Karpas-422 (cell line): ENCODE data around the gene S100A7. TPM values are rescaled to one million over a fixed set of nuclear protein-coding genes. Genes with fewer than 3 reads are reported as not detected.
"Not testable (repeated sequence)": the region's sequence is repeated elsewhere in the genome, so short reads cannot be mapped to it uniquely, and the experiment has no call there.

Source experiments
- DNase-seq: peaks from one replicate; pipeline ENCODE4 v3.0.0-alpha.2; 2015
- H2AFZ ChIP-seq: fragments of 200-600 bp; sonication (generic); 2 replicates; pipeline ENCODE4 v1.6.1; 2014; ENCODE audit warnings: antibody characterized with exemption, low read length, mixed read lengths
- H3K27ac ChIP-seq: fragments of 200-600 bp; sonication (generic); 2 replicates; pipeline ENCODE4 v1.5.1; 2014; ENCODE audit warnings: mild to moderate bottlenecking, low read length, moderate library complexity
- H3K27me3 ChIP-seq: fragments of 200-600 bp; sonication (generic); 2 replicates; pipeline ENCODE4 v1.6.1; 2014; ENCODE audit warnings: low read length, mixed read lengths
- H3K36me3 ChIP-seq: fragments of 200-600 bp; sonication (generic); 2 replicates; pipeline ENCODE4 v1.6.1; 2014; ENCODE audit warnings: low read length, mixed read lengths; ENCODE audit not compliant: insufficient read depth
- H3K4me1 ChIP-seq: fragments of 200-600 bp; sonication (generic); 2 replicates; pipeline ENCODE4 v1.6.1; 2014; ENCODE audit warnings: mild to moderate bottlenecking, low read length, mixed read lengths
- H3K4me2 ChIP-seq: fragments of 200-600 bp; sonication (generic); 2 replicates; pipeline ENCODE4 v1.6.1; 2014; ENCODE audit warnings: low read length, low read depth, mild to moderate bottlenecking; ENCODE audit not compliant: poor library complexity, severe bottlenecking
- H3K4me3 ChIP-seq: fragments of 200-600 bp; sonication (generic); 2 replicates; pipeline ENCODE4 v1.5.1; 2014; ENCODE audit warnings: mild to moderate bottlenecking, antibody characterized with exemption, low read length, mixed read lengths
- H3K79me2 ChIP-seq: fragments of 200-600 bp; sonication (generic); 2 replicates; pipeline ENCODE4 v1.6.1; 2014; ENCODE audit warnings: mild to moderate bottlenecking, low read length, mixed read lengths
- H3K9ac ChIP-seq: fragments of 200-600 bp; sonication (generic); 2 replicates; pipeline ENCODE4 v1.6.0; 2014; ENCODE audit warnings: low read length
- H3K9me2 ChIP-seq: fragments of 200-600 bp; sonication (generic), shearing (Covaris generic); replicated peaks from 2 replicates; pipeline ENCODE4 v1.6.0; 2014; ENCODE audit warnings: mild to moderate bottlenecking, low read length, moderate library complexity; ENCODE audit not compliant: insufficient read depth
- H3K9me3 ChIP-seq: fragments of 300-700, 200-600 bp; sonication (generic); 2 replicates; pipeline ENCODE4 v1.6.1; 2014; ENCODE audit warnings: low read length, mixed read lengths
- H4K20me1 ChIP-seq: fragments of 200-600 bp; sonication (generic); 2 replicates; pipeline ENCODE4 v1.6.1; 2014; ENCODE audit warnings: mild to moderate bottlenecking, antibody characterized with exemption, low read length, low read depth; ENCODE audit not compliant: insufficient read depth
- total RNA-seq: library from RNA; depleted of rRNA; stranded (reverse); fragments of >200 nt; shearing (Covaris generic); gene quantifications from 2 replicates; pipeline ENCODE4 v1.2.3, GENCODE V29; 2014; ENCODE audit warnings: low replicate concordance

Gene S100A7
- total RNA-seq, 1 experiment from 2014 or later: not detected

- H3K4me1 ChIP-seq: no peaks in the 10 kb centered on the region
- DNase-seq: peak; percentile 83
- no peak overlapping the region for H2AFZ ChIP-seq
These were observed 37.9 kb downstream of the S100A7 start for GRCh38 chr1:153422450-153423068.

GRCh38 chr1:153420306-153420705 lies 40.1 kb downstream of the S100A7 start:
- no peak overlapping the region for H3K9ac ChIP-seq
- no peak overlapping the region for H2AFZ ChIP-seq
- H3K4me3 ChIP-seq: no peak overlapping the region
- no peaks in the 10 kb centered on the region for H3K79me2 ChIP-seq
- no peaks in the 10 kb centered on the region for H3K36me3 ChIP-seq
- H3K9me3 ChIP-seq: no peaks in the 10 kb centered on the region
- H3K4me2 ChIP-seq: no peak overlapping the region
- H3K27me3 ChIP-seq: no peaks in the 10 kb centered on the region
- H4K20me1 ChIP-seq: no peaks in the 10 kb centered on the region
- H3K9me2 ChIP-seq: no peaks in the 10 kb centered on the region
- H3K4me1 ChIP-seq: no peaks in the 10 kb centered on the region
- no peak overlapping the region for H3K27ac ChIP-seq
- DNase-seq: no peak

More at GRCh38 chr1:153422450-153423068, 37.9 kb downstream of the S100A7 start:
- H4K20me1 ChIP-seq: no peaks in the 10 kb centered on the region
- H3K36me3 ChIP-seq: no peaks in the 10 kb centered on the region
- no peaks in the 10 kb centered on the region for H3K79me2 ChIP-seq
- H3K27ac ChIP-seq: no peak overlapping the region
- no peaks in the 10 kb centered on the region for H3K27me3 ChIP-seq
- H3K4me2 ChIP-seq: no peak overlapping the region
- H3K9ac ChIP-seq: no peak overlapping the region
- no peak overlapping the region for H3K4me3 ChIP-seq
- no peaks in the 10 kb centered on the region for H3K9me3 ChIP-seq
- H3K9me2 ChIP-seq: no peaks in the 10 kb centered on the region

- H3K27ac ChIP-seq, H4K20me1 ChIP-seq, H3K9ac ChIP-seq, H3K4me2 ChIP-seq, H3K4me3 ChIP-seq, H3K4me1 ChIP-seq, DNase-seq, H3K79me2 ChIP-seq, H2AFZ ChIP-seq, H3K9me3 ChIP-seq, H3K9me2 ChIP-seq, H3K27me3 ChIP-seq, H3K36me3 ChIP-seq: not testable (repeated sequence)
These were observed 41.0 kb downstream of the S100A7 start for GRCh38 chr1:153419436-153419793.

DNA sequence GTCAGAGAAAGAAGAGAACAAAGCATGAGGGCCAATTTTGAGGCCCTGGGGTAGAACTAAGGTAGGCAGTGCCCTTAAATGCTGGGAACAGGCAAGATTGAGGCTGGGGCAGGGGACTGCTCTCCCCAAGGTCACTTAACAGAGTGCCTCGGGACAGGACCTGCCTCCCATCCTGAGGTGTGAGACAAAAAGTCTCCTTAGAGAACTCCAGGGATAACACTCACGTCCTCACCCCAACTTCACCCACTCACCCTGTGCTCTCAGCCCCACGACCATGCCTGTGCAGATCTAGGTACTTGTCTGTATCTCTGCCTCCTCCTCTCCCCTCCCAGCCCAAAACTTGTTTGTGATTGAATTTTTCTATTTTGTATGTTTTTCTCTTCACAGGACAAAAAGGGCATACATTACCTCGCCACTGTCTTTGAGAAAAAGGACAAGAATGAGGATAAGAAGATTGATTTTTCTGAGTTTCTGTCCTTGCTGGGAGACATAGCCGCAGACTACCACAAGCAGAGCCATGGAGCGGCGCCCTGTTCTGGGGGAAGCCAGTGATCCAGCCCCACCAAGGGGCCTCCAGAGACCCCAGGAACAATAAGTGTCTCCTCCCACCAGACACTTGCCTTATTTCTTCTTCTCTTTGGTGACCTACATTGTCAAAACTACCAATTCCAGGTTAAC lies 41.6 kb downstream of the S100A7 start:
- H3K36me3 ChIP-seq, H3K4me1 ChIP-seq, H2AFZ ChIP-seq, DNase-seq, H4K20me1 ChIP-seq, H3K27me3 ChIP-seq, H3K4me2 ChIP-seq, H3K9ac ChIP-seq, H3K9me2 ChIP-seq, H3K9me3 ChIP-seq, H3K27ac ChIP-seq, H3K4me3 ChIP-seq, H3K79me2 ChIP-seq: not testable (repeated sequence)

DNA sequence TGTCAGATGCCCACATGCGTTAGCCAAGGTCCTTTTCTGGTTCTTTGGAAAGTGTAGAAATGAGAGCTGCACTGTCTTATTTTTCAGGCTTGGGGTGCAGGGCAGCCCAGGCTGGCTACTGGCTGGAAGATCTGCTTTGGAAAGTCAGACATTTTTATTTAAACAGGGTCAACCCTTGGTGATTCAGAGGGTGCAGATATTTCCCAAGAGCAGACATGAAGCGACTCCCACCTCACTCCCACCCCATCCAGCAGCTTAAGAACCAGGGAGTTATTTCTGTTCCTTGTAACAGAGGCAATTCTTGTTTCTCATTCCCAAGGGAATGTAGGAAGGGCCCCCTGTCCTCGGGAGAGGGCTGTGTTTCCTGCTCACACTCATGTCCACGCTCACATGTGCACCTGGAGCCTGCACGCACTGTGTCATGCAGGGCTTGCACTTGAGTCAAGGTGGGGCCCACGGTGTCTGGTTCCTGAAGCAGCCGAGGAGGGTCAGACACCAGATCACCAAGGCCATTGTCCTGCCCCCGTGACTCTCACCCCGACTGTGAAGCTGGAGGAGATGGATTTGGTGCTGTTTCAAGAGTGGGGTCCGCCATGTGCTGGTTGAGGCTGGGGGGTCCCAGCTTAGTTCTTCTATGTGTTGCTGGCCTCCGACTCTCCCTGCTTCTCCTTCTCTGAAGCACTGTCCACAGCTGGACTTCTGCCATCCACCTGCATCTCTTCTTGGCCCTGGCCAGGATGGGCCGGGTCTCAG lies 43.1 kb downstream of the S100A7 start:
- Histone ChIP-seq H3K4me1 (no peaks in the 10 kb centered on the region), H3K79me2 (no peaks in the 10 kb centered on the region), H3K4me3 (no peak overlapping the region), H2AFZ (no peak overlapping the region), H3K9ac (no peak overlapping the region), H3K9me2 (no peaks in the 10 kb centered on the region), H4K20me1 (no peaks in the 10 kb centered on the region), H3K27ac (no peak overlapping the region), H3K4me2 (no peak overlapping the region), H3K9me3 (no peaks in the 10 kb centered on the region), H3K36me3 (no peaks in the 10 kb centered on the region), H3K27me3 (no peaks in the 10 kb centered on the region)
- no peak for DNase-seq

DNA sequence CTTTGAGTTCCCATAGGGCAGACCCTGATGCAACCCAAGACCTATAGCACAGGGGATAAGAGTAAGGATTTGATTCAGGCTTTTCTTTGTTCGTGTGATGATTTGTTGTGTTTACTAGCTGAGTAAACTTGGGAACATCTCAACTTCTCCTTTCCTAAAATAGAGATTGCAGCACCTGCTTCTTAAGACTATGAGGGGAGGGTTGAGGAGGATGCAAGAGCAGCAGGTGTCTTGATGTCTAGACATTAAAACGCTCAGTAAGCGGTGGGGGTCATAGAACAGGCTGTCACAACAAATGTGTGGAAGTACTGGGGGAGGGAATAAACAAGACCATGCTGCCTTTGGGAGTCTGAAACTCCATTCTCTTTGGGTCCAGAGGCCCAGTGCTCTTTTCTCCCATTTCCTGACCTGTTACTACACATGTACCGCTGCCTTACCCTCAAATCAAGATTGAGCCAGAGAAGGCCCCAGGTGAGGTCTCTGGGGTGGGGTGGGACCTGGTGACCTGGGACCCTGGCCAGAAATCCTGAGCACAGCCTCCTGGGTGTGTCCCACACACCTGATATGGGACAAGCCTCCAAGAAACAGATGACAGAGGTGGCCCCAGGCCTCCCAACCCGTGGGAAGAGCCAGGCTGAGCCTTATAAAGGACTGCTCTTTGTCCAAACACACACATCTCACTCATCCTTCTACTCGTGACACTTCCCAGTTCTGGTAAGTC lies 44.4 kb downstream of the S100A7 start, which contains the start of gene S100A7A:
Gene S100A7A (plus strand): TSS at position 671 of the 721 bp plus-strand sequence. CDS start 1,563 bp downstream, outside the sequence.
- Histone ChIP-seq H3K4me2 (no peak within 1 kb of the TSS), H3K9me3 (no peaks in the 10 kb centered on the region), H3K27me3 (no peaks in the 10 kb centered on the region), H2AFZ (no peak within 1 kb of the TSS), H3K9me2 (no peaks in the 10 kb centered on the region), H3K4me3 (no peak within 1 kb of the TSS), H3K36me3 (no peaks in the 10 kb centered on the region), H3K9ac (no peak within 1 kb of the TSS), H3K27ac (no peak within 1 kb of the TSS), H4K20me1 (no peaks in the 10 kb centered on the region), H3K4me1 (no peaks in the 10 kb centered on the region), H3K79me2 (no peaks in the 10 kb centered on the region)
- no peak for DNase-seq

GRCh38 chr1:153413961-153414360 lies 46.5 kb downstream of the S100A7 start:
- H3K4me2 ChIP-seq, H3K9ac ChIP-seq, H3K27me3 ChIP-seq, H3K36me3 ChIP-seq, H3K9me3 ChIP-seq, DNase-seq, H3K27ac ChIP-seq, H3K4me1 ChIP-seq, H3K9me2 ChIP-seq, H4K20me1 ChIP-seq, H3K4me3 ChIP-seq, H2AFZ ChIP-seq, H3K79me2 ChIP-seq: not testable (repeated sequence)
